ENCODE results near the gene ZNF816.
A peak's percentile ranks its signal among the peaks of the same experiment; 100 is the strongest.
"Not testable (repeated sequence)": the region's sequence is repeated elsewhere in the genome, so short reads cannot be mapped to it uniquely, and the experiment has no call there.

Gene ZNF816

GRCh38 chr19:52910648-52911047 lies 52.0 kb downstream of the ZNF816 start:
- H3K4me3 ChIP-seq (ENCODE audit: insufficient read depth, low read length, poor library complexity, severe bottlenecking): no peak overlapping the region
- peaks cover 14% of the 10 kb centered on the region for H3K36me3 ChIP-seq (ENCODE audit: low read length)
- no peak overlapping the region for H3K9ac ChIP-seq (ENCODE audit: low read length)
- no peaks in the 10 kb centered on the region for H3K9me3 ChIP-seq (ENCODE audit: insufficient read depth, low read length)
- H3K27me3 ChIP-seq (ENCODE audit: low read length): no peaks in the 10 kb centered on the region
- H3K9me2 ChIP-seq (replicated peaks; ENCODE audit: insufficient read depth, low read length): no peaks in the 10 kb centered on the region
- TF ChIP-seq CTCF (IDR thresholded peaks at IDR 0.05; ENCODE audit: insufficient read depth, low read length, poor library complexity, severe bottlenecking) (no peak), EZH2phosphoT487 (conservative IDR thresholded peaks at IDR 0.05; ENCODE audit: low read length) (no peak)
- no peaks in the 10 kb centered on the region for H3F3A ChIP-seq (ENCODE audit: insufficient read depth)
- H3K79me2 ChIP-seq (ENCODE audit: insufficient read depth, low read length): no peaks in the 10 kb centered on the region
- no peaks in the 10 kb centered on the region for H4K20me1 ChIP-seq (ENCODE audit: low read depth, low read length)
- no peak overlapping the region for H2AFZ ChIP-seq (ENCODE audit: low read depth, low read length, severe bottlenecking)
- no peak overlapping the region for H3K27ac ChIP-seq (ENCODE audit: low read depth, low read length)
- H3K4me2 ChIP-seq (ENCODE audit: low read depth, low read length, poor library complexity, severe bottlenecking): no peak overlapping the region

- peaks cover 11% of the 10 kb centered on the region for H3K36me3 ChIP-seq (ENCODE audit: low read length)
- not testable (repeated sequence) for H3K4me3 ChIP-seq (ENCODE audit: insufficient read depth, low read length, poor library complexity, severe bottlenecking); H3F3A ChIP-seq (ENCODE audit: insufficient read depth); H2AFZ ChIP-seq (ENCODE audit: low read depth, low read length, severe bottlenecking); H3K9me3 ChIP-seq (ENCODE audit: insufficient read depth, low read length); H3K9me2 ChIP-seq (replicated peaks; ENCODE audit: insufficient read depth, low read length); H3K79me2 ChIP-seq (ENCODE audit: insufficient read depth, low read length); H4K20me1 ChIP-seq (ENCODE audit: low read depth, low read length); H3K27me3 ChIP-seq (ENCODE audit: low read length)
- peak overlapping the region; percentile 28; the same call in 1 of the 2 replicates for H3K9ac ChIP-seq (ENCODE audit: low read length)
- peak overlapping the region; percentile 31 for H3K4me2 ChIP-seq (ENCODE audit: low read depth, low read length, poor library complexity, severe bottlenecking)
- peak overlapping the region; percentile 47 for H3K27ac ChIP-seq (ENCODE audit: low read depth, low read length)
These were observed 58.5 kb downstream of the ZNF816 start for GRCh38 chr19:52904052-52904780.

- H2AFZ ChIP-seq (ENCODE audit: low read depth, low read length, severe bottlenecking): no peak overlapping the region
- no peaks in the 10 kb centered on the region for H4K20me1 ChIP-seq (ENCODE audit: low read depth, low read length)
- H3K27ac ChIP-seq (ENCODE audit: low read depth, low read length): no peak overlapping the region
- H3K9me3 ChIP-seq (ENCODE audit: insufficient read depth, low read length): no peaks in the 10 kb centered on the region
- no peaks in the 10 kb centered on the region for H3K36me3 ChIP-seq (ENCODE audit: low read length)
- H3K4me2 ChIP-seq (ENCODE audit: low read depth, low read length, poor library complexity, severe bottlenecking): no peak overlapping the region
- no peaks in the 10 kb centered on the region for H3K9me2 ChIP-seq (replicated peaks; ENCODE audit: insufficient read depth, low read length)
- no peaks in the 10 kb centered on the region for H3K27me3 ChIP-seq (ENCODE audit: low read length)
- H3F3A ChIP-seq (ENCODE audit: insufficient read depth): no peaks in the 10 kb centered on the region; the same call in 1 of the 2 replicates
- no peak overlapping the region for H3K4me3 ChIP-seq (ENCODE audit: insufficient read depth, low read length, poor library complexity, severe bottlenecking)
- TF ChIP-seq EZH2phosphoT487 (conservative IDR thresholded peaks at IDR 0.05; ENCODE audit: low read length): no peak
- TF ChIP-seq CTCF (IDR thresholded peaks at IDR 0.05; ENCODE audit: insufficient read depth, low read length, poor library complexity, severe bottlenecking): no peak
- H3K9ac ChIP-seq (ENCODE audit: low read length): no peak overlapping the region
- H3K79me2 ChIP-seq (ENCODE audit: insufficient read depth, low read length): peaks cover 6% of the 10 kb centered on the region
These were observed 60.8 kb downstream of the ZNF816 start for GRCh38 chr19:52901842-52902241.

Measured in SU-DHL-6 (cell line).